Measurements from ENCODE around the gene PGGT1B. TPM values are rescaled to one million over a fixed set of nuclear protein-coding genes. Genes with fewer than 3 reads are reported as not detected.

PGGT1B gene
- polyA plus RNA-seq, 3 donors = 3.2 to 32.6 (median 11.6) TPM

GRCh38 chr5:115190388-115190787 lies 72.3 kb downstream of the PGGT1B start:
- H3K9ac ChIP-seq (ENCODE audit: insufficient read depth, low read length, poor library complexity, severe bottlenecking) = no peak overlapping the region
- peaks cover 25 to 35% (median 26%) of the 10 kb centered on the region in 3 donors for H3K27me3 Mint-ChIP-seq (ENCODE audit: low read depth in 3 of 3)
- no peaks in the 10 kb centered on the region for H3K4me1 Mint-ChIP-seq
- H2AFZ ChIP-seq (ENCODE audit: insufficient read depth, low read depth, low read length, poor library complexity, severe bottlenecking) = no peak overlapping the region
- TF ChIP-seq CTCF (IDR thresholded peaks at IDR 0.05) = no peak
- no peak for DNase-seq
- no peak overlapping the region for H3K4me3 Mint-ChIP-seq
- H3K4me3 ChIP-seq (replicated peaks in 1 of 3; ENCODE audit: low read depth in 2 of 3, low read length in 3 of 3) = no peak overlapping the region
- peaks cover 0 to 2% (median 0%) of the 10 kb centered on the region in 7 donors for H3K9me3 Mint-ChIP-seq
- no peak overlapping the region for H3K27ac ChIP-seq (ENCODE audit: low read depth in 1 of 2, low read length in 2 of 2)
- H3K79me2 ChIP-seq (ENCODE audit: insufficient read depth, low read length) = no peaks in the 10 kb centered on the region
- WGBS (ENCODE audit: insufficient coverage) = 75% methylated on average over 2 of the region's 4 CpGs
- H3K27ac Mint-ChIP-seq = no peak overlapping the region
- intact Hi-C loops (cut with micrococcal nuclease) = no loop called here
- H3K9me3 ChIP-seq (replicated peaks in 1 of 2; ENCODE audit: control insufficient read depth in 1 of 2, insufficient read depth in 1 of 2, low read length in 2 of 2) = no peaks in the 10 kb centered on the region
- H4K20me1 ChIP-seq (ENCODE audit: insufficient read depth, low read length) = no peaks in the 10 kb centered on the region
- no peaks in the 10 kb centered on the region for H3K36me3 ChIP-seq (replicated peaks in 1 of 2; ENCODE audit: control insufficient read depth in 1 of 2, insufficient read depth in 2 of 2, low read length in 2 of 2)
- H3K36me3 Mint-ChIP-seq = no peaks in the 10 kb centered on the region
- H3K4me1 ChIP-seq (ENCODE audit: control insufficient read depth in 1 of 2, insufficient read depth in 2 of 2, low read length in 2 of 2) = no peaks in the 10 kb centered on the region
- H3K4me2 ChIP-seq (replicated peaks; ENCODE audit: extremely low read depth, low read length, poor library complexity, severe bottlenecking) = no peak overlapping the region
- peaks cover 23 to 38% of the 10 kb centered on the region in 2 donors for H3K27me3 ChIP-seq (ENCODE audit: control insufficient read depth in 2 of 2, insufficient read depth in 2 of 2, low read length in 2 of 2)

GRCh38 chr5:115189866-115190265 lies 72.8 kb downstream of the PGGT1B start:
- Histone ChIP-seq H3K4me2 (replicated peaks; ENCODE audit: extremely low read depth, low read length, poor library complexity, severe bottlenecking) (no peak overlapping the region), H2AFZ (ENCODE audit: insufficient read depth, low read depth, low read length, poor library complexity, severe bottlenecking) (no peak overlapping the region), H3K36me3 (replicated peaks in 1 of 2; ENCODE audit: control insufficient read depth in 1 of 2, insufficient read depth in 2 of 2, low read length in 2 of 2) (no peaks in the 10 kb centered on the region), H3K27me3 (ENCODE audit: control insufficient read depth in 2 of 2, insufficient read depth in 2 of 2, low read length in 2 of 2) (peaks cover 24 to 42% of the 10 kb centered on the region in 2 donors), H3K4me1 (ENCODE audit: control insufficient read depth in 1 of 2, insufficient read depth in 2 of 2, low read length in 2 of 2) (no peaks in the 10 kb centered on the region), H3K4me3 (replicated peaks in 1 of 3; ENCODE audit: low read depth in 2 of 3, low read length in 3 of 3) (no peak overlapping the region), H3K9ac (ENCODE audit: insufficient read depth, low read length, poor library complexity, severe bottlenecking) (no peak overlapping the region), H3K79me2 (ENCODE audit: insufficient read depth, low read length) (no peaks in the 10 kb centered on the region), H4K20me1 (ENCODE audit: insufficient read depth, low read length) (no peaks in the 10 kb centered on the region), H3K9me3 (replicated peaks in 1 of 2; ENCODE audit: control insufficient read depth in 1 of 2, insufficient read depth in 1 of 2, low read length in 2 of 2) (no peaks in the 10 kb centered on the region), H3K27ac (ENCODE audit: low read depth in 1 of 2, low read length in 2 of 2) (no peak overlapping the region)
- no peak for TF ChIP-seq CTCF (IDR thresholded peaks at IDR 0.05)
- peaks cover 25 to 38% (median 29%) of the 10 kb centered on the region in 3 donors for H3K27me3 Mint-ChIP-seq (ENCODE audit: low read depth in 3 of 3)
- DNase-seq = no peak
- H3K4me1 Mint-ChIP-seq = no peaks in the 10 kb centered on the region
- 86% methylated on average over 1 of the region's 2 CpGs for WGBS (ENCODE audit: insufficient coverage)
- intact Hi-C loops (cut with micrococcal nuclease) = no loop called here
- H3K9me3 Mint-ChIP-seq = peaks cover 0 to 2% (median 0%) of the 10 kb centered on the region in 7 donors
- H3K36me3 Mint-ChIP-seq = no peaks in the 10 kb centered on the region
- H3K27ac Mint-ChIP-seq = no peak overlapping the region
- H3K4me3 Mint-ChIP-seq = no peak overlapping the region

Data from CD14-positive monocyte (primary cell).